GM19452 (cell line): ENCODE results near the gene THOC6.

Experiments used
- ATAC-seq: cut with Tn5 transposase; IDR thresholded peaks from one replicate; pipeline ENCODE4 v1.9.1; 2021; ENCODE audit not compliant: unreplicated experiment

The THOC6 gene

DNA sequence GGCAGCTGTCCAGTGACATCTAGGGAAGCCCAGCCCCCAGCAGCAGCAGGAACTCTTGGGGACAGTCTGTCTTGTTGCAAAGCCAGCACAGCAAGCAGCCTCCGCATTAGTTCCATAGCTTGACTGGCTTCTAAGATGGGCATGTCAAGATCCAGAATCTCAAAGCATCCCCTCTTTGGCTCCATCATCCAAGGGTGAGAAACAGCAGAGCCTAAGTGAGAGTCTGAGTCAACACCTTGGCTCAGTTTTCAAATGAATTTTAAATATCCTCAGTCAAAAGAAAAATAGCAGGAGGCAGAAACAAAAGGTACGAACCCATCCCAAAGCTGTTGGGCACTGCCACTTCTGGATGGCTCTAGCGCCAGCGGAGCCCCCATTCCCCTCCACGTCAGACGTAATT is 8.9 kb upstream of the THOC6 start:
- ATAC-seq: no peak

- no peak for ATAC-seq
Measured at GRCh38 chr16:3015865-3016521, 7.8 kb upstream of the THOC6 start.

DNA sequence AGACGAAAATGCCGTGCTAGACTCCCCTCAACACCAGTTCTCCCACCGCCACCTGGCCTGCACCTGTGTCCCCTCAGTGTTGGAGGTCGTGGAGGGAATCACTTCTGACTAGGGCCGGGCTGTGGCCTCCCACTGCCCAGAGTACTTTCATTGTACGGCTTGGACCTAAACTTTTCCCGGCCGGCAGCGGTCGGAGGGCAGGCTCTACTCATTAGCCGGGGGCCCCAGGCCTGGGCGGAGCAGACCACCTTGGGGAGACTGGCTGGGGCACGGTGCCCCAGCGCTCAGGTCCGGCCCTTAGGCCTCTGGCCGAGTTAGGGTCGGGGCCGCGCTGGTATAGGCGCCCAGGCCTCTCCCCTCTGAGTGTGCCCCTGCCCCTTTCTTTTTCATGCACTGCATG is 6.5 kb upstream of the THOC6 start:
- ATAC-seq: no peak

DNA sequence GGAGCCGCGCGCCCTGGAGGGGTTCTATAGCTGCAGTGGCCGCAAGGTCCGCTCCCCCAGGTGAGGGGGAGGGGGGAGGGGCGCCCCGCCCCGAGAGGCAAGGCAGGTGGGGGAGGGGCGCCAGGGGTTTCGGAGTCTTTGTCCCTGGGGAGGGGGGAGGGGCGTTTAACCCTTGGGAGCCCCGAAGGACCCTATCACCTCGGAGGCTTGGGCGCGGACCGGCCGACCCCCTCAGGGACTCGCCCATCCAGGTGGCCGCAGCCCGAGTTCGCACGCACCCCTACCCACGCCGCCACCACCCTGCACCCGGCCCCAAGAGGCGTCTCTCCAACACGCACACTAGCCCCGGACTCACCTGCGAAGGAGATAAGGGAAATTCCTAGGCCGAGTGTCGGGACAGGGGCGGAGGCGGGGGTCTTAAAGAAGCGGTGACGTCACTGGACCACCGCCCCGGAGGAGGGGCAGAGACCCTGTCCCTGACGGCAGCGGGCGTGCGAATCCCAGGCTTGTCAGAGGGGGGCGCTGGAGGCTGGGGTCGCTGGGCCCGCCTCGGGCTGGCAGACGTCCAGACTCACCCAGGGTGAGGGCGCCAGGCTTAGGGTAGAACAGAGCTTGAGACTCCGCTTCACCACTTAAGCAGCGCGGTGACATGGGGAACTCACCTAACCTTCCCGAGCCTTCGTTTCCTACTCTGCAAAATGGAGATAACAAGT is 5.9 kb upstream of the THOC6 start, which contains the start of gene CLDN6:
Gene CLDN6, minus strand, starts transcription at position 390 of the 713 bp plus-strand sequence. CDS start 2,162 bp downstream, outside the sequence.
- ATAC-seq: no peak

GRCh38 chr16:3019594-3020246 is 4.1 kb upstream of the THOC6 start:
- no peak for ATAC-seq

DNA sequence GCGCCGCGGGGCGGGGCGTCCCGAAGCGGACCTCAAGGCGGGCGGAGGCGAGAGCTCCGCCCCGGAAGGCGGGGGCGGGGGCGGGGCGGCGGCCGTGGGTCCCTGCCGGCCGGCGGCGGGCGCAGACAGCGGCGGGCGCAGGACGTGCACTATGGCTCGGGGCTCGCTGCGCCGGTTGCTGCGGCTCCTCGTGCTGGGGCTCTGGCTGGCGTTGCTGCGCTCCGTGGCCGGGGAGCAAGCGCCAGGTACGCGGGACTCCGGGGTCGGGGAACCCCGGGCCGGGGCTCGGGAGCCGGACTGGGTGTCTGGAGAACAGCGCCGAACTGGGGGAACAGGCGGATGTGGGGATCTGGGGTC is 3.6 kb upstream of the THOC6 start, which contains the start of gene TNFRSF12A:
Gene TNFRSF12A, plus strand, starts transcription at position 122 of the 357 bp plus-strand sequence. Its CDS starts 30 bp downstream, at position 152.
- no peak for ATAC-seq

- ATAC-seq: no peak
Measured at GRCh38 chr16:3020604-3021448, 3.0 kb upstream of the THOC6 start.

DNA sequence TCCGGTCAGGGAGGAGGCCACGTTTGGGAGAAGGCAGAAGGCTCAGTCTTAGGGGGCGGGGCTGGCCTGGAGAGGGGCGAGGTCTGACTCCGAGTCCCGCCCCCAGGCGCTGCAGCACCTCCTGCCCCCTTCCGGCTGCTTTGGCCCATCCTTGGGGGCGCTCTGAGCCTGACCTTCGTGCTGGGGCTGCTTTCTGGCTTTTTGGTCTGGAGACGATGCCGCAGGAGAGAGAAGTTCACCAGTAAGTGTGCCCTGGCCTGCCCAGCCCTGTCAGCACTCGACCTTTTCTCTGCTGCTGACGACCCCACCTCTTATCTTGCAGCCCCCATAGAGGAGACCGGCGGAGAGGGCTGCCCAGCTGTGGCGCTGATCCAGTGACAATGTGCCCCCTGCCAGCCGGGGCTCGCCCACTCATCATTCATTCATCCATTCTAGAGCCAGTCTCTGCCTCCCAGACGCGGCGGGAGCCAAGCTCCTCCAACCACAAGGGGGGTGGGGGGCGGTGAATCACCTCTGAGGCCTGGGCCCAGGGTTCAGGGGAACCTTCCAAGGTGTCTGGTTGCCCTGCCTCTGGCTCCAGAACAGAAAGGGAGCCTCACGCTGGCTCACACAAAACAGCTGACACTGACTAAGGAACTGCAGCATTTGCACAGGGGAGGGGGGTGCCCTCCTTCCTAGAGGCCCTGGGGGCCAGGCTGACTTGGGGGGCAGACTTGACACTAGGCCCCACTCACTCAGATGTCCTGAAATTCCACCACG is 2.2 kb upstream of the THOC6 start:
- ATAC-seq: no peak

DNA sequence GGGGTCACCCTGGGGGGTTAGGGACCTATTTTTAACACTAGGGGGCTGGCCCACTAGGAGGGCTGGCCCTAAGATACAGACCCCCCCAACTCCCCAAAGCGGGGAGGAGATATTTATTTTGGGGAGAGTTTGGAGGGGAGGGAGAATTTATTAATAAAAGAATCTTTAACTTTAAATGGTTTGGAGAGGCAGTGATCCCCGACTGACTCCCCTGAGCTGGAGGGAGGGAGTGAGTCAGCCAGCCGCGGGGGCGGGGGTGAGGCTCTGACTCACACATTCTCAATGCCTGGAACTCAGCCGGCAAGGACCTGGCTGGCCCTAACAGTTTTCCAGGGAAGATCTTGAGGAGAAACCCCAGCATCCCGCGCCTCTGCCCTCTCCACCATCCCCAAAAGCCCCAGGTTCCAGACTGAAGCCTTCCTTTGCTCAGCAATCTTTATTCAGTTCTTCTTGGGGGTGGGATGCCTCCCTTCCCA is 1.6 kb upstream of the THOC6 start:
- no peak for ATAC-seq

- no peak for ATAC-seq
Measured at GRCh38 chr16:3022684-3023414, 986 bp upstream of the THOC6 start.

DNA sequence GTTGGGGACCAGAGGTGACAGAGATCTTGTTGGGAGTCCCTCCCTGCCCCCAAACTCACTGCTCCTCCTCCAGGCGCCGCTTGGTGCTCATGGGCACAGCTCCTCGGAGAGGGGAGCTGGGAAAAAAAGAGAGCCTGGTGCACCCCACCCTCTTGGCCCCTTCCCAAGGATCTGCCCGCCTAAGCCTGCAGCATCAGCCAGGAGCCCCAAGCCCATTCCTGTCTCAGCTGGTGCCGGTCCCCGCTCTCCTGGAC is 493 bp upstream of the THOC6 start:
- ATAC-seq: no peak

DNA sequence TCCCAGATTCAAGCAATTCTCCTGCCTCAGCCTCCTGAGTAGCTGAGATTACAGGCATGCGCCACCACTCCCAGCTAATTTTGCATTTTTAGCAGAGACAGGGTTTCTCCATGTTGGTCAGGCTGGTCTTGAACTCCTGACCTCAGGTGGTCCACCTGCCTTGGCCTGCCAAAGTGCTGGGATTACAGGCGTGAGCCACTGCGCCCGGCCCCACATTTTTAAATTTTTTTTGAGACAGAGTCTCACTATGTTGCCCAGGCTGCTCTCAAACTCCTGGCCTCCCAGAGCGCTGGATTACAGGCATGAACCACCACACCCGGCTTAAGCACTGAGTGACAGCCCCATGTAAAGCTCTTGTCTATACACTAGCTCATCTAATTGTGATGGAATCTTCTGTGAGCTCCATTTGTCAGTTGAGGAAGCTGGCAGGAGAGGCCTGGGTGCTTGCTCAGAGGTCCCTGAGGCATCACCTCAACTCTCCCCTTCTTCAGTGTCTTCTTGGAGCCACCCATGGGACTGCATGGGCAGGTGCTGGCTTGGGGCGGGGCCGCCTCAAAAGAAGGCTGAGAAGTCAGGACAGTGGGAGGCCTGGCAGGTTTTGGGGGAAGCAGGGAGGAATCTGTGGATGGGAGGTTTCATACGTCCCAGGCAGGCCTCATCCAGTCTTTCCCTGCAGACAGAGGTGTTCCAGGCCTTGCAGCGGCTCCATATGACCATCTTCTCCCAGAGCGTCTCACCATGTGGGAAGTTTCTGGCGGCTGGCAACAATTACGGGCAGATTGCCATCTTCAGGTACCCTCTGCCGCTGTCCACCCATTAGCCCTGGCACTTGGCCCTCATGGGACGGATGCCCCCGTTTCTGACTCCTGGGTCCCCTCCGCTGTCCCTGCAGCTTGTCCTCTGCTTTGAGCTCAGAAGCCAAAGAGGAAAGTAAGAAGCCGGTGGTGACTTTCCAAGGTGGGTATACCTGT is 1.5 kb downstream of the THOC6 start:
- no peak for ATAC-seq

DNA sequence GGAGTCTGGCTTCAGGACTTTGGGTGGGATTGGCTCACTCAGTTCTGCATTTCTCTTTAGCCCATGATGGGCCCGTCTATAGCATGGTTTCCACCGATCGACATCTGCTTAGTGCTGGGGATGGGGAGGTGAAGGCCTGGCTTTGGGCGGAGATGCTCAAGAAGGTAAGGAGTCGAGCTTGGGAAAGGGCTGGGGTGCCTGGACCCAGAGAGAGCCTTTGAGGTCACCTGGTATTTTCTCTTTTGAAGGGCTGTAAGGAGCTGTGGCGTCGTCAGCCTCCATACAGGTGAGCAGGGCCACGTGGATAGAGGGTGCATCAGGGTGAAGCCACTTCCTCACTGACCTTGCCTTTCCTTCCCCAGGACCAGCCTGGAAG is 2.2 kb downstream of the THOC6 start:
- no peak for ATAC-seq

DNA sequence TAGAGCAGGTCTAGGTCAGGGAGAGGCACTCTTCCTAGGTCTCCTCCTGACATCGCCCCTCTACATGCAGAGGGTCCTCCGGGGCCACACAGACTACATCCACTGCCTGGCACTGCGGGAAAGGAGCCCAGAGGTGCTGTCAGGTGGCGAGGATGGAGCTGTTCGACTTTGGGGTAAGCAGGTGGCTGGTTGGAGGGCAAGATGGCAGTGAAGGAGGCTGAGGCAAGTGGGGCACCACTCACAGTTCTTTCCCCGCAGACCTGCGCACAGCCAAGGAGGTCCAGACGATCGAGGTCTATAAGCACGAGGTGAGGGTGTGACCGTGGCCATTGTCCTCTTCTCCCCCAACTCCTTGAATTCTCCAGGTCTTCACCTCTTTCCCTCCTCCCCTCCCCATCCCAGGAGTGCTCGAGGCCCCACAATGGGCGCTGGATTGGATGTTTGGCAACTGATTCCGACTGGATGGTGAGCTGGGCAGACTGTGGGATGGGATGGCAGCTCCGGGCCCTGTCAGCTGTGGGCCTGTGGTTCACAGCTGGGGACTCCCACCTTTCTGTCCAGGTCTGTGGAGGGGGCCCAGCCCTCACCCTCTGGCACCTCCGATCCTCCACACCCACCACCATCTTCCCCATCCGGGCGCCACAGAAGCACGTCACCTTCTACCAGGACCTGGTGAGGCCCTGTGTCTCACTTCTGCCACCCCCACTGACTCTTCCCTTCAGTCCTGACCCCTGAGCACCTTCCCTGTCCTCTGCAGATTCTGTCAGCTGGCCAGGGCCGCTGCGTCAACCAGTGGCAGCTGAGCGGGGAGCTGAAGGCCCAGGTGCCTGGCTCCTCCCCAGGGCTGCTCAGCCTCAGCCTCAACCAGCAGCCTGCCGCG is 3.0 kb downstream of the THOC6 start:
- no peak for ATAC-seq

DNA sequence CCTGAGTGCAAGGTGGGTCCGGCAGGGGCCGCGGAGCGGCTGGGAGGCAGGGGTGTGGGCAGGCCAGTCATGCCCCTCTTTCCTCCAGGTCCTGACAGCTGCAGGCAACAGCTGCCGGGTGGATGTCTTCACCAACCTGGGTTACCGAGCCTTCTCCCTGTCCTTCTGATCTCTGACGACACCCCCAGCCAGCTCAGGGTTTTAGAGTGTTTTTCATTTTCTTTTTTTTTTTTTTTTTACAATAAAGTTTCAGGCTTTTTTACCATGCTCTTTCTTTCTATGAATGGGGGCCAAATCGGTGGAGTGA is 3.6 kb downstream of the THOC6 start:
- no peak for ATAC-seq

- ATAC-seq: peak; percentile 39
Measured at GRCh38 chr16:3027983-3028715, 4.3 kb downstream of the THOC6 start.

- ATAC-seq: no peak
Measured at GRCh38 chr16:3028716-3029319, 5.0 kb downstream of the THOC6 start.
